ENCODE data around the gene SCAF1.

DNA sequence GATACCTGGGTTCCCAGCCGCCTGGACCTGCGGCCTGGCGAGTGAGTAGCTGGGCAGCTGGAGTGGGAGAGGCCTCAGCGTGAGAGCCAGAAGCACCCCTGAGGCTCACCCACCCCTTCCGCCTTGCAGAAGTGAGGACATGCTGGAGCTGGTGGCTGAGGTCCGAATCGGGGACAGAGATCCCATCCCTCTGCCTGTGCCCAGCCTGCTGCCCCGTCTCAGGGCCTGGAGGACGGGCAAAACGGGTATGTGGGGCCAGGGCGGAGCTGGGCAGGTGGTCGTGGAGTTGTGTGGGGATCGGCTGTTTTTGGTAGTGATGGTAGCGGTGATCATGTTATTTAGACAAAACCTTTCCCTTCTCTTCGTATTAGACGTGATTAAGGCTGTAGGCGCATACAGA, 4.6 kb downstream of the SCAF1 start:
- TF ChIP-seq, protein P1, sequence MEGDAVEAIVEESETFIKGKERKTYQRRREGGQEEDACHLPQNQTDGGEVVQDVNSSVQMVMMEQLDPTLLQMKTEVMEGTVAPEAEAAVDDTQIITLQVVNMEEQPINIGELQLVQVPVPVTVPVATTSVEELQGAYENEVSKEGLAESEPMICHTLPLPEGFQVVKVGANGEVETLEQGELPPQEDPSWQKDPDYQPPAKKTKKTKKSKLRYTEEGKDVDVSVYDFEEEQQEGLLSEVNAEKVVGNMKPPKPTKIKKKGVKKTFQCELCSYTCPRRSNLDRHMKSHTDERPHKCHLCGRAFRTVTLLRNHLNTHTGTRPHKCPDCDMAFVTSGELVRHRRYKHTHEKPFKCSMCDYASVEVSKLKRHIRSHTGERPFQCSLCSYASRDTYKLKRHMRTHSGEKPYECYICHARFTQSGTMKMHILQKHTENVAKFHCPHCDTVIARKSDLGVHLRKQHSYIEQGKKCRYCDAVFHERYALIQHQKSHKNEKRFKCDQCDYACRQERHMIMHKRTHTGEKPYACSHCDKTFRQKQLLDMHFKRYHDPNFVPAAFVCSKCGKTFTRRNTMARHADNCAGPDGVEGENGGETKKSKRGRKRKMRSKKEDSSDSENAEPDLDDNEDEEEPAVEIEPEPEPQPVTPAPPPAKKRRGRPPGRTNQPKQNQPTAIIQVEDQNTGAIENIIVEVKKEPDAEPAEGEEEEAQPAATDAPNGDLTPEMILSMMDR (conservative IDR thresholded peaks at IDR 0.05; ENCODE audit: low read depth in 2 of 2), result no peak
- TF ChIP-seq POLR2AphosphoS5 (IDR thresholded peaks at IDR 0.05; ENCODE audit: low read depth) (no peak), EZH2phosphoT487 (IDR thresholded peaks at IDR 0.05; ENCODE audit: unreplicated experiment) (no peak)

Measured in GM23338 (cell line).